Natural killer cell (primary cell): ENCODE results near the gene SPATC1L. TPM values are rescaled to one million over a fixed set of nuclear protein-coding genes. Genes with fewer than 3 reads are reported as not detected.
A peak's percentile ranks its signal among the peaks of the same experiment; 100 is the strongest.
"Not testable (repeated sequence)": the region's sequence is repeated elsewhere in the genome, so short reads cannot be mapped to it uniquely, and the experiment has no call there.

Source experiments
- ATAC-seq, 3 donors: fragments of 150-1000 bp in 2 of 3; fragments of 200-7000 bp in 1 of 3; cut with Tn5 transposase; 1 replicate in 1 of 3; 2 replicates in 2 of 3; pipeline ENCODE4 v1.10.0; 2021; ENCODE audit warnings: mild to moderate bottlenecking in 2 of 3, moderate library complexity in 2 of 3
- DNase-seq, 2 donors: peaks; one replicate each; pipeline versions ENCODE4 v3.0.0 to v3.0.0-alpha.2; 2013 to 2021; ENCODE audit warnings: mixed read lengths in 1 of 2
- H3K27ac ChIP-seq: one replicate; pipeline ENCODE4 v1.5.1; 2013; ENCODE audit warnings: mild to moderate bottlenecking, low read length
- H3K27me3 ChIP-seq: one replicate; pipeline ENCODE4 v1.6.1; 2013; ENCODE audit warnings: low read length; ENCODE audit not compliant: control insufficient read depth, insufficient read depth
- H3K36me3 ChIP-seq: one replicate; pipeline ENCODE4 v1.6.1; 2013; ENCODE audit warnings: low read length; ENCODE audit not compliant: control insufficient read depth, insufficient read depth
- H3K4me1 ChIP-seq: one replicate; pipeline ENCODE4 v1.6.1; 2013; ENCODE audit warnings: low read length; ENCODE audit not compliant: control insufficient read depth, insufficient read depth
- H3K4me3 ChIP-seq: one replicate; pipeline ENCODE4 v1.5.1; 2013; ENCODE audit warnings: low read length
- H3K9me3 ChIP-seq: one replicate; pipeline ENCODE4 v1.6.1; 2013; ENCODE audit warnings: low read length; ENCODE audit not compliant: control insufficient read depth, insufficient read depth
- H3K27ac Mint-ChIP-seq, 2 donors: one replicate each; pipeline ENCODE4 v1.8.0; 2022; ENCODE audit warnings: mild to moderate bottlenecking in 2 of 2, mixed read lengths in 2 of 2, moderate library complexity in 1 of 2
- H3K27me3 Mint-ChIP-seq, 2 donors: one replicate each; pipeline ENCODE4 v1.8.0; 2022; ENCODE audit warnings: low read depth in 2 of 2, mixed read lengths in 2 of 2
- H3K36me3 Mint-ChIP-seq: one replicate; pipeline ENCODE4 v1.8.0; 2022; ENCODE audit warnings: mixed read lengths
- H3K4me1 Mint-ChIP-seq, 2 donors: one replicate each; pipeline ENCODE4 v1.8.0; 2022; ENCODE audit warnings: mixed read lengths in 2 of 2
- H3K4me3 Mint-ChIP-seq: one replicate; pipeline ENCODE4 v1.8.0; 2022; ENCODE audit warnings: mild to moderate bottlenecking, moderate library complexity, mixed read lengths
- H3K9me3 Mint-ChIP-seq, 2 donors: one replicate each; pipeline ENCODE4 v1.8.0; 2022; ENCODE audit warnings: mixed read lengths in 2 of 2
- whole genome bisulfite sequencing: methylation state at CpG from one replicate; pipeline ENCODE4 v1.1.7; 2013; ENCODE audit warnings: missing lambda C conversion rate; ENCODE audit not compliant: insufficient coverage; 5-methylcytosine and 5-hydroxymethylcytosine counted together
- intact Hi-C: fragments of 100-400 bp; cut with micrococcal nuclease; formaldehyde crosslinking; loops from one replicate; pipeline ENCODE4 v1.14.2; 2022
- total RNA-seq, 4 donors: library from RNA; stranded (reverse); fragments of 120-200 nt in 1 of 4; gene quantifications; one replicate each; pipeline versions ENCODE4 v1.2.3 to v1.2.4, GENCODE V29; 2013 to 2022
- TF ChIP-seq, protein P1 (sequence below): fragments of 200-600 bp; IDR thresholded peaks from one replicate; pipeline ENCODE4 v1.8.0; 2022; ENCODE audit warnings: antibody characterized with exemption

SPATC1L gene
- total RNA-seq, 3 donors from 2014 or later (not counting 1 experiment from before 2014, with no cell fraction given): 0.18 to 4.0 (median 2.7) TPM

- no peaks in the 10 kb centered on the region for H3K9me3 ChIP-seq
- no peaks in the 10 kb centered on the region for H3K27me3 ChIP-seq
- TF ChIP-seq, protein P1, sequence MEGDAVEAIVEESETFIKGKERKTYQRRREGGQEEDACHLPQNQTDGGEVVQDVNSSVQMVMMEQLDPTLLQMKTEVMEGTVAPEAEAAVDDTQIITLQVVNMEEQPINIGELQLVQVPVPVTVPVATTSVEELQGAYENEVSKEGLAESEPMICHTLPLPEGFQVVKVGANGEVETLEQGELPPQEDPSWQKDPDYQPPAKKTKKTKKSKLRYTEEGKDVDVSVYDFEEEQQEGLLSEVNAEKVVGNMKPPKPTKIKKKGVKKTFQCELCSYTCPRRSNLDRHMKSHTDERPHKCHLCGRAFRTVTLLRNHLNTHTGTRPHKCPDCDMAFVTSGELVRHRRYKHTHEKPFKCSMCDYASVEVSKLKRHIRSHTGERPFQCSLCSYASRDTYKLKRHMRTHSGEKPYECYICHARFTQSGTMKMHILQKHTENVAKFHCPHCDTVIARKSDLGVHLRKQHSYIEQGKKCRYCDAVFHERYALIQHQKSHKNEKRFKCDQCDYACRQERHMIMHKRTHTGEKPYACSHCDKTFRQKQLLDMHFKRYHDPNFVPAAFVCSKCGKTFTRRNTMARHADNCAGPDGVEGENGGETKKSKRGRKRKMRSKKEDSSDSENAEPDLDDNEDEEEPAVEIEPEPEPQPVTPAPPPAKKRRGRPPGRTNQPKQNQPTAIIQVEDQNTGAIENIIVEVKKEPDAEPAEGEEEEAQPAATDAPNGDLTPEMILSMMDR: no peak
- no peak overlapping the region for H3K4me3 ChIP-seq
- Mint-ChIP-seq H3K4me1 (peaks cover 51% of the 10 kb centered on the region in 2 donors), H3K27ac (peak overlapping the region; percentile 78 to 88), H3K27me3 (no peaks in the 10 kb centered on the region), H3K36me3 (no peaks in the 10 kb centered on the region), H3K9me3 (no peaks in the 10 kb centered on the region), H3K4me3 (peak overlapping the region; percentile 88)
- WGBS: 94% methylated on average over 1 of the region's 1 CpG
- intact Hi-C loops: no loop called here
- peaks cover 6% of the 10 kb centered on the region for H3K36me3 ChIP-seq
- ATAC-seq: no peak
- no peak for DNase-seq
- peaks cover 20% of the 10 kb centered on the region for H3K4me1 ChIP-seq
- H3K27ac ChIP-seq: no peak overlapping the region
Measured at GRCh38 chr21:46226146-46226545, 41.9 kb upstream of the SPATC1L start.

DNA sequence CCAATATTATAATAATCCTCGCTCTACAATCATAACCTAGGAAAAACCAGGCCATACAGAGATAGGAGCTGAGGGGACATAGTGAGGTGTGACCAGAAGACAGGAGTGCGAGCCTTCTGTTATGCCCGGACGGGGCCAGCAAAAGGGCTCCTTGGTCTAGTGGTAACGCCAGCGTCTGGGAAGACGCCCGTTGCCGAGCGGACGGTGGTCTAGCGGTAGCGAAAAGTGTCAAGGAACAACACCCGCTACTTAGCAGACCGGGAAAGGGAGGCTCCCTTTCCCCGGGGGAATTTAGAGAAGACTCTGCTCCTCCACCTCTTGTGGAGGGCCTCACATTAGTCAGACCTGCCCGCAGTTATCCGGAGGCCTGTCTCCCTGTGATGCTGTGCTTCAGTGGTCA lies 39.4 kb upstream of the SPATC1L start:
- DNase-seq, H3K36me3 Mint-ChIP-seq, H3K4me3 Mint-ChIP-seq, H3K9me3 Mint-ChIP-seq, H3K27me3 Mint-ChIP-seq, intact Hi-C loops, H3K27me3 ChIP-seq, H3K36me3 ChIP-seq, H3K27ac ChIP-seq, ATAC-seq, H3K9me3 ChIP-seq, H3K4me3 ChIP-seq, H3K27ac Mint-ChIP-seq: not testable (repeated sequence)
- H3K4me1 ChIP-seq: peaks cover 14% of the 10 kb centered on the region
- WGBS: 96% methylated on average over 17 of the region's 18 CpGs
- H3K4me1 Mint-ChIP-seq: peaks cover 31 to 38% of the 10 kb centered on the region in 2 donors

DNA sequence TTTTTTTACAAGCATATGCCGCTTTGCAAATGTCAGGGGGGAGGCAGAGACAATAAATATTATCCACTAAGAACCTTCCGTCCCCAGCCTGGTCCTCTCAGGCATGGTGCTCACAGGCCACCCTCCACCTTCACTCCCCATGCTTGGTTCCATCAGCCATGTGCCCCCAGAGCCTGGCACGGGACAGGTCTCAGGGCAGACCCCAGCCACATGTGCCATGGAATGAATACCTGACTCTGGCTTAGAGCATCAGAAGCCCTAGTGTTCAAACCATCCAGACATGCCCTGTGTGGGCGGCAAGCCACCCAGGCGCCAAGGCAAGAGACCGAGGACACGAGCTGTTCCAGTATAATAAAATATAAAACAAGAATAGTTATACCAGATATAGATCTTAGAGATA lies 39.0 kb upstream of the SPATC1L start:
- H3K27ac Mint-ChIP-seq: no peak overlapping the region
- H3K9me3 Mint-ChIP-seq: no peaks in the 10 kb centered on the region
- peaks cover 30 to 38% of the 10 kb centered on the region in 2 donors for H3K4me1 Mint-ChIP-seq
- no peak overlapping the region for H3K4me3 ChIP-seq
- H3K36me3 ChIP-seq: peaks cover 8% of the 10 kb centered on the region
- H3K4me1 ChIP-seq: peaks cover 13% of the 10 kb centered on the region
- no peaks in the 10 kb centered on the region for H3K36me3 Mint-ChIP-seq
- H3K27me3 ChIP-seq: no peaks in the 10 kb centered on the region
- no peak for DNase-seq
- no peaks in the 10 kb centered on the region for H3K9me3 ChIP-seq
- no peak for ATAC-seq
- no peak overlapping the region for H3K27ac ChIP-seq
- 96% methylated on average over 3 of the region's 7 CpGs for whole genome bisulfite sequencing
- TF ChIP-seq, protein P1: no peak
- intact Hi-C loops: no loop called here
- no peaks in the 10 kb centered on the region for H3K27me3 Mint-ChIP-seq
- no peak overlapping the region for H3K4me3 Mint-ChIP-seq

DNA sequence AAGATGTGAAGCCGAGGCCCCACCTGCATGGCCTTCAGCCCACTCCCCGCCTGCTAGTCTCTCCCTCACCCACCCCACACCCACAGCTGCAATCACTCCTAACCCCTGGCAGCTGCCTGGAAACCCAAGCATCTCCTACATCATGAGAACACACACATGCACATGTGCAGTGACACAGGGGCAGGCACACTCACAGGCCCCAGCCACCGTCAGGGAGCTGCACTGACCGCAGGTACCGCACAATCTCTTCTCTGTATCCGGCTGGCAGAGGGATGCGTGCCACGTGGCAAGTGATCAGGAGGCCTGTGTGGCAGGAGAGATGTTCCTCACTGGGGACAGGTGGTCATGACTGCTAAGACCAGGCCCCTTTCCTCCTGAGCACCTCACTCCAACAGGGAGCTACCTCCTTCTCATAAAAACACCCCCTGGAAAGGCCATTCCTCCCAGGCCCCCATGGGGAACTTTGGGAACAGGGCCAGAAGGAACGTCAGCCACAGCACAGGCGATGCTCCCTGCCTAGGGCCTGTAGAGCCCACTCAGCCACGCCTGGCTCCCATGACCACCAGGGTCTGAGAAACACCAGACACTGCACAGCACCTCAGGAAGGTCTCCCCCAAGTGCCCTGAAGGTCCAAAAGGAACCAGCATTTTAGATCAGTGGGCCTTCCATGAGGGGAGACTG lies 38.3 kb upstream of the SPATC1L start:
- Histone ChIP-seq H3K9me3 (no peaks in the 10 kb centered on the region), H3K27me3 (no peaks in the 10 kb centered on the region), H3K4me1 (peaks cover 7% of the 10 kb centered on the region), H3K36me3 (peaks cover 8% of the 10 kb centered on the region), H3K27ac (no peak overlapping the region), H3K4me3 (no peak overlapping the region)
- no peak overlapping the region for H3K27ac Mint-ChIP-seq
- H3K4me3 Mint-ChIP-seq: no peak overlapping the region
- TF ChIP-seq, protein P1: no peak
- DNase-seq (no peak), ATAC-seq (no peak)
- peaks cover 23 to 32% of the 10 kb centered on the region in 2 donors for H3K4me1 Mint-ChIP-seq
- intact Hi-C loops: no loop called here
- no peaks in the 10 kb centered on the region for H3K36me3 Mint-ChIP-seq
- 90% methylated on average over 11 of the region's 11 CpGs for WGBS
- H3K9me3 Mint-ChIP-seq: no peaks in the 10 kb centered on the region
- H3K27me3 Mint-ChIP-seq: no peaks in the 10 kb centered on the region
